Vagina (tissue), 2 donors: ENCODE measurements around the gene FGF14.

Experiments used
- POLR2A ChIP-seq, 2 donors: fragments of 450-650 bp; IDR thresholded peaks; one replicate each; pipeline ENCODE4 v1.6.1; 2017; ENCODE audit warnings: antibody characterized with exemption in 2 of 2, mild to moderate bottlenecking in 2 of 2, moderate library complexity in 2 of 2
- POLR2AphosphoS5 ChIP-seq, 2 donors: sonication (generic); formaldehyde crosslinking; IDR thresholded peaks; one replicate each; pipeline ENCODE4 v1.9.0; 2017; ENCODE audit warnings: antibody characterized with exemption in 2 of 2, mild to moderate bottlenecking in 2 of 2, low read depth in 1 of 2; ENCODE audit not compliant: insufficient read depth in 1 of 2
- TF ChIP-seq, protein P1 (sequence below), 3 experiments: fragments of 450-650 bp in 2 of 3; fragments of 200-600 bp in 1 of 3; sonication (generic) in 1 of 3; IDR thresholded peaks; one replicate each; pipeline ENCODE4 v1.5.1; 2017 to 2019; ENCODE audit warnings: antibody characterized with exemption in 3 of 3, mild to moderate bottlenecking in 2 of 3, moderate library complexity in 2 of 3

DNA sequence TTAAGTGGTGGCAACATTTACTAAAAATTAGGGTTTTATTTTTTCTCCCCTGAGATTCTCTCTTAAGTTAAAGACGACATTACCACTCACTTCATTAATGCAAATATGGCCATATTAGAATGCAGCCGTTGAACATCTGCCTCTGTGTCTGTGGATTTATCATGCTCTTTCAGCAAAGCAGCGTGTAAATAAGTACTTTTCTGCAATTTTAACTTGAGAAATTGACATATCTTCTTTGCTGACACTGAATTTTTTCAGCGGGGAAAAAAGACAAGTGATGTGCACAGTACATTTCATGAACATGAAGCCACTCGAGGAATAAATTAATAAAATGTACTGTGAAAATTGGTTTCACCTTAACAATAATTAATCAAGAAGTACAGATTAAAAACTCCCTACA is 543.0 kb downstream of the FGF14 start:
- TF ChIP-seq POLR2A (IDR thresholded peaks at IDR 0.05) (no peak), POLR2AphosphoS5 (IDR thresholded peaks at IDR 0.05; ENCODE audit: insufficient read depth in 1 of 2, low read depth in 1 of 2) (no peak)
- TF ChIP-seq, protein P1, sequence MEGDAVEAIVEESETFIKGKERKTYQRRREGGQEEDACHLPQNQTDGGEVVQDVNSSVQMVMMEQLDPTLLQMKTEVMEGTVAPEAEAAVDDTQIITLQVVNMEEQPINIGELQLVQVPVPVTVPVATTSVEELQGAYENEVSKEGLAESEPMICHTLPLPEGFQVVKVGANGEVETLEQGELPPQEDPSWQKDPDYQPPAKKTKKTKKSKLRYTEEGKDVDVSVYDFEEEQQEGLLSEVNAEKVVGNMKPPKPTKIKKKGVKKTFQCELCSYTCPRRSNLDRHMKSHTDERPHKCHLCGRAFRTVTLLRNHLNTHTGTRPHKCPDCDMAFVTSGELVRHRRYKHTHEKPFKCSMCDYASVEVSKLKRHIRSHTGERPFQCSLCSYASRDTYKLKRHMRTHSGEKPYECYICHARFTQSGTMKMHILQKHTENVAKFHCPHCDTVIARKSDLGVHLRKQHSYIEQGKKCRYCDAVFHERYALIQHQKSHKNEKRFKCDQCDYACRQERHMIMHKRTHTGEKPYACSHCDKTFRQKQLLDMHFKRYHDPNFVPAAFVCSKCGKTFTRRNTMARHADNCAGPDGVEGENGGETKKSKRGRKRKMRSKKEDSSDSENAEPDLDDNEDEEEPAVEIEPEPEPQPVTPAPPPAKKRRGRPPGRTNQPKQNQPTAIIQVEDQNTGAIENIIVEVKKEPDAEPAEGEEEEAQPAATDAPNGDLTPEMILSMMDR (IDR thresholded peaks at IDR 0.05): no peak
